GM21423 (cell line): Measurements from ENCODE around the gene MCMBP.
A peak's percentile ranks its signal among the peaks of the same experiment; 100 is the strongest.
"Not testable (repeated sequence)": the region's sequence is repeated elsewhere in the genome, so short reads cannot be mapped to it uniquely, and the experiment has no call there.

ENCODE experiments used
- ATAC-seq: cut with Tn5 transposase; IDR thresholded peaks from one replicate; pipeline ENCODE4 v1.9.1; 2021; ENCODE audit warnings: mild to moderate bottlenecking, moderate library complexity; ENCODE audit not compliant: unreplicated experiment

MCMBP gene

DNA sequence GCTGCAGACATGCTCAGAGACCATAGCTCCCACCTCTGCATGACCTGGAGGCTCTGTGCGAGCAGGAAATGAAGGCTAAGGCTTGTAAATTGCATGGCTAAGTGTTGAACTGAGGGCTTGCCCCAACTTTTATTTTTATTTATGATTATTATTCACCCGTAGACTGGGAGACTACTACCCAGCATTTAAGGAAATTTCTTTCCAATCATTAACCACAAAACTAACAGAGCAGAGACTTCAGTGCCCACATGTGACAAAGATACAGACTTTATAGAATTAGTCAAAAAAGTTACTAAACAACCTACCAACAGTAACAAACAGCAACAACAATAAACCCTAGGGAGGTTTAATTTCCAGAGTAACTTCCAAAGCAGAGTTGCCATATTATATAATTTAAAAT, 39.7 kb downstream of the MCMBP start:
- ATAC-seq, result no peak

DNA sequence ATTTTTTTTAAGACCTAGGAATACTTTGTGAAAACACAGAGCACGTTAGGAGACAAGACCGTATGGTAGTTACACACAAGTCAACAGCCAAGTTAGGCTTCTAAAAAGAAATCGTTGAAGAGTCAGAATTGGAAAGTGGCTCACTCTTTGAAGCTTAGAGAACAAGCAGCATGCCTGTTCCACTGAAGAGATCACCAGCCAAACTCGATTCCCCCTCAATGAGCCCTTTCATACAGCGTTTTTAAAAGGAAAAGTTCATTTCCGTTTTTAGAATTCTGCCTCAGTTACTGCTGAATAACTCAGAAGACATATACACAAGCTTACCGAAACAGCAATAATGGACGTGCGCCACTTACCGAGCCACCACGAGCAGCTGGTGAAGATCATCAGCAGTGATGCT, 41.0 kb downstream of the MCMBP start:
- no peak for ATAC-seq

DNA sequence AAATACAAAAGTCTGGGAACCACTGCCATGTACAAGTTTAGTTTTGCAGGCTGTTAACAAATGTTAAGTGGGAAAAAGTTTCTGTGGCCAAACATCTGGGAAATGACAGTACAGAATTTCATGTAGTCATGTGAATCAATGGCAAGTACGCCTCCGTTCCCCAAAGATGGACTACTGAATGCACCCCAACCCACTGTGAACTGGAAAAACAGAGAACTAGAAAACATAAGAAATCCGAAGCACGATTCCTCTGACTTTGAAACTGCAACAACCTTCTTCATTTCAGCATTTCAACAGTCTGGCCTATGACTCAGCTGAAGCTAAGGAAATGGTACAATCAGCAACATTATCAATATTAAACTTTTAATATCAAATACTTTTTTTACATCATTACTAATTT, 41.8 kb downstream of the MCMBP start:
- no peak for ATAC-seq

DNA sequence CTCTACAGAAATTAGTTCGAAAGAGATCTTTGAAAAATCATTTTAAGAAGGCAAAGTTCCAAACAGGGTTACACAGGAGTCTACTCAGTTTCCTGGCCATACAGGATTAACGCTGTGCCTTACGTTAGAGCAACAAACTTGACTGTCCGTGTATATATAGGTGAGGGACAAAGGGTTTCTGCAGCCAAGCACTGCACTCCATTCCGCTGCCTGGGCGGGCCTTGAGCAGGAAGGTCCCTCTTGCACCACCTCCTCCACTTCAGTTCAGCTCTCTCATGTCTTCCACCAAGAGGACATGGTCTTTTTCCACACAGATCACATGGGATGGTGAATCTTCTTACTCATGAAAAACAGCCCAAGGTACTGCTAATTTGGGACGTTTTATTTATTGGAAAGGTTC, 43.2 kb downstream of the MCMBP start:
- no peak for ATAC-seq

DNA sequence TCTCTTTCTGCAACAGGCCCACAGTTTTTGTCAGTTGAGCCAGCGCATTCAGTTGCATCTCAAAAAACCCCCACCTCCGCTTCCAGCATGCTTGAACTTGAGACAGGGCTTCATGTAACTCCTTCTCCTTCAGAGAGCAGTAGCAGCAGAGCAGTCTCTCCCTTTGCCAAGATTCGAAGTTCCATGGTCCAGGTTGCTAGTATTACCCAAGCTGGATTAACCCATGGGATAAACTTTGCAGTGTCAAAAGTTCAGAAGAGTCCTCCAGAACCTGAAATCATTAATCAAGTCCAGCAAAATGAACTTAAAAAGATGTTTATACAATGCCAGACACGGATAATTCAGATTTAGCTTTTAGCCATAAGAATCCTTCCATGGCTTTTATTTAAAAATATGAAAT, 45.2 kb downstream of the MCMBP start:
- ATAC-seq, result no peak

DNA sequence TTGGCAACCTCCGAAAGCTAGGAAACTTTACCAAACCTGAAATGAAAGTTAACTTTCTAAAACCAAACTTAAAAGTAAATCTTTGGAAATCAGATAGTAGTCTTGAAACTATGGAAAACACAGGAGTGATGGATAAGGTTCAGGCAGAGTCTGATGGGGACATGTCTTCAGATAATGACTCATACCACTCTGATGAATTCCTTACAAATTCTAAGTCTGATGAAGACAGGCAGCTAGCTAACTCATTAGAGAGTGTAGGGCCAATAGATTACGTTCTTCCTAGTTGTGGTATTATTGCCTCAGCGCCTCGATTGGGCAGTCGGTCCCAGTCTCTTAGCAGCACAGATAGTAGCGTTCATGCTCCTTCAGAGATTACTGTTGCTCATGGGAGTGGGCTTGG, 45.9 kb downstream of the MCMBP start:
- no peak for ATAC-seq

DNA sequence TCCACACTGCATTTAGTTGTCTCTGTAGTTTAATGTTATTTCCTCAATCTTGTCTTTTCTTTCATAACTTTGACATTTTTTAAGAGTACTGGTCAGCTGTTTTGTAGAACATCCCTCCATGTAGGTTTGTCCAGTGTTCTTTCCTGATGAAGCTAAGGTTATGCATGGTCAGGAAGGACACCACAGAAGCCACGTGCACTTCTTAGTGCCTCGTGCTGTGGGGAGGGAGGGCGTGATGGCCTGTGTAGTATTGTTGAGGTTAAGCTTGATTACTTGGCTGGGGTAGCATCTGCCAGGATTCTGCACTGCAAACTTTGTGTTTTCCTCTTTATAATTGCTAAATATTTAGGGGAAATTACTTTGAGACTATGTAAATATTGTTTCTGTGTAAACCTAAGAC, 48.3 kb downstream of the MCMBP start:
- no peak for ATAC-seq

DNA sequence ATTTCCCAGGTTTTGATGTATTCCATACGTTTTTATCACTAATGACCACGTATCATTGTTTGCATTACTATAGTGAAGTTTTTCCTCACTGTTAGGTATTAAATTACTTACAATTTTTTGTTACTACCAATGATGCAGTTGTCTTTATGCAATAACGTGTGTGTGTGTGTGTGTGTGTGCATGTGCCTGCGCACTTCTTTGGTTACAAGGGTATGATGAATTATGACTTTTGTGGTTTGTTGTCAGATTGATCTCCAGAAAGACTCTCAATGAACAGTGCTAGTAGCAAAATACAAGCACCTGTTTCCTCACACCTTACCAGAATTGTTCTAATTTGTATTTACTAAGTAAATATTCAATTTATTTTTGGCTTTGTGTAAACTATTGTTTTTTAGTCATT, 51.5 kb downstream of the MCMBP start:
- ATAC-seq, result no peak

DNA sequence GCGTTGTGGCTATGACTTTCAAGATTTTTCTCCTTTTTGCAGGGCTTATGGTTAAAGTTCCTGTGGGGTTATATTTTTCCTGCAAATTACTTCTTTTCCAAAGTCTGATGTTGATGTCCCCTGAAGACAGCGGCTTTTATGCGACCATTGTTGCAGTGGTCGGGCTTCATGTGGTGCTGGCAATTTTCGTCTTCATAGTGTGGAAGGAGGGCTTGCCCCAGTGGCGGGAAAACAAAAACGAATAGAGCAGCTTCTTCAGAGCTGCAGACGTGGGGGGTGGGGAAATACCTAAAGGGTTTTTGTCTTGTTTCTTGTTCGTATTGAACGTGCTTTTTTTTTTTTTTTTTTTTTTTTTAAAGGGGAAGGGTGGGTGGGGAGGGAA, 53.8 kb downstream of the MCMBP start:
- ATAC-seq, result no peak

DNA sequence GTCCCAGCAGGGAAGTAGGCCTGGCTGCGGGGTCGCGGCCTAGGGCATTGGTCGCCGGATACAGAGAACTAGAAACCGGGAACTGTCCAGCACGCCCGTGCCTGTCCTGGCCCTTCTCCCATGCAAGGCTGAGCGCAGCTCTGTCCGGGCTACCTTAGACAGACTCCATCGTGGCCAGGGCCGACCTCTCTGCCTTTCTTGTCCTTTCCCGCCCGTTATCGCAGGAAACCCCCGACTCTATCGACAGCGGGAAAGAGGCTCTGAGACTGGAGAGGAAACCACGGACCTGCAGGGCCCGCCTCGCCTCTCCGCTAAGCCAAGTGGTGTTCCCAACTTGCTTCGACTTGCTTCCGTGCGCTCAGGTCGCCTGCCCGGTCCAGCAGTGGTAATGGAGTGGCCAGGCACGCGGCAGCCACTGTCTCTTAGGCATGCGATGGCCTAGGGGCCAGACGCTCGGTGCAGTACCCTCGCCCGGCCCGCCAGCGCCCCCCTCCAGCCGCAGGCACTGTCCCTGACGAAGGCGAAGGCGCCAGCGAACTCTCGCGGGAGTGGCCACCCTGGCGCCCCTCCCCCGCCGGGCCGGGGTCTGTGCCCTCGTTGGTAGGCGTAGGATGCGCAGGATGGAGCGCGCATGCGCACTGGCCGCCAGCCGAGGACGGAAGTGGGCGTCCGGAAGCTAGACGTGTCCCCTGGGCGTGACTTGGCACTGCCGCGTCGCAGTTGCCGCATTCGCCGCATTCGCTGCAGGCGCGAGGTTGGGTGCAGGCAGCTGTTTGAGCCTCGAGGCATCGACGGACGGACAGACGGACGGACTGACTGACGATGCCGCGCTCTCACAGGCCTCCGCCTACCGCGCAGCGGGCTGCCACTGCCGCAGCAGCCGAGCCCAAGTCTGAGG, 54.4 kb downstream of the MCMBP start:
- ATAC-seq, result no peak

DNA sequence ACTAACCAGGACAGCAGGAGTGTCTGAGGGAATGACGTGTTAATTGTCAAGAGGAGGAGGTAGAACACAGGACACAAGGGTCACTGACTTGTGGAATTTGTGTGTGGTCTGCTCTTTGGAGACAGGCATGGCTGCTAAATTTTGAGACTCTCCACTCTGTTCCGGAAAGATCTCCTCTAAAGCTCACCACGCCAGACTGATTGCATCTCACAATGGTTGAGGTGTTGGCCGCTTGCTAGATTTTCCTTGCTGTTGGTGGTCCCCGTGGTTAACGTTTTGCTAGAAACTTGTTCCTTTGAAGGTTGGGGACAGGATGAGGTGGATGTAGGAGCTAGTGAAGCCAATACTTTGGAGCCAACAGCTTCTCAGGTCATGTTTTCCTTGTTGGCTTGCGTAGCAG, 57.0 kb downstream of the MCMBP start:
- no peak for ATAC-seq

DNA sequence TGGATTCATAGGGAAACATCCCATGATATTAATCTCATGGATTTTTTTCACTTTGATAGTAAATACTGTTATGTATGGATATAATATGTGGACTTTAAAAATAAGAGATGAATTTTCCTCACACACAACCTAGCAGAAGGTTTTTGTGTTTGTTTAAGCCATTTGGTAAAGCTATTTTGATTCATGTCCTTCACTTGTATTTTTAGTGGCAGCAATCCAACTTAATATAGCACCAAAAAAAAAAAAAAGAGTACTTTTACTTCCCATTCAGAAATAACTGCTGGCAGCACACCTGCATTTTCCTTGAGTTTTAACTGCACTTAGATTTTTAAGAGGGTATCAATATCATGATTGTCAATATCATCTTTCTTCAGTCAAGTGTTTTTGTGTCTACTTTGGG, 60.0 kb downstream of the MCMBP start:
- no peak for ATAC-seq

DNA sequence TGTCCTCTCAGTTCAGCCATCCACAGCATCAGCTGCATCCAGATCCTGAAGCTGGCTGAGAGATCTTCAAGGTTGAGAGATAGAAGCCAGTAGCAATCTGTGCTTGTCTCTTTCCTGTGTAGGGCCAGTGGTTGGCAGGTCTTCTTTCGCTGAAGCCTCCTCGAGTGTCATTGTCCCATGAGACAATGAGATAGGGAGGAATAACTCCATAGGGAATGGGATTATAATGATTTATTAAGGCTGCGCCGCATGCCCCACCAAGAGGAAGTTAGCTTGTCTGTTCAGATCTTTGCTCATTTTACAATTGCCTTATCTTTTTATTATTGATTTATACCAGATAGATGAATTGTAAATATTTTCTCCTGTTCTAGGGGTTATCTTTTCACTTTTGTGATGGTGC, 61.5 kb downstream of the MCMBP start:
- no peak for ATAC-seq

DNA sequence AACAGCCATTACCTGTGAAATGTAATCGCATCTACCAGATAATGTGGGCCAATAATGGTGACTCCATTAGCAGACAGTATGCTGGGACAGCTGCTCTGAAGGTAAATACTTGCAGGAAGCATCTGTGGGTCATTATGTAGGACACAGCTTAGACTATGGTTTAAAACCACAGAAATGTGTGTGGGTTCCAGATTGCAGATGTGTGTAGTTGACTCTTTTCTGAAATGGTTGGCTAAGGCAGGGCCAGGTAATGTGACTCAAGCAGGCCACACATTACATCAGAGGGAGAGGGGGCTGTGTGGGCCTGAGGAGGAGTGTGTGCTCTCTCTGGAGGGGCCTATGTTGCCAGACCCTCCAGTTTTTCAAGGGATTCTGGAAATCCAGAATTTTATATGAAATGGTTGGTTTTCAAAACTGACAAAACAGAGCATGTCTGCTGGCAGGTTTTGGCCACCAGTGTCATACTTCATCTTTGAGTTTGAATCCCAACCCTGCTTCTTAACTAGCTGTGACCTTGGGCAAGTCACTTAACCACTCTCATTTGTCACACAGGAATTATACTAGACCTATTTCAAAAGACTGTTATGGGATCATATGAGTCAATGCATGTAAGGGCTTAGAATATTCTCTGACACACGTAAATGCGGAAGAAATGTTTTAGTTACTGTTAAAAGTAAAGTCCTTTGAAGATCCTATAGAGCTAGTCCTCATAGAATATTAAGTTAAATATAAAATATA, 64.5 kb downstream of the MCMBP start:
- ATAC-seq, result peak; percentile 69

DNA sequence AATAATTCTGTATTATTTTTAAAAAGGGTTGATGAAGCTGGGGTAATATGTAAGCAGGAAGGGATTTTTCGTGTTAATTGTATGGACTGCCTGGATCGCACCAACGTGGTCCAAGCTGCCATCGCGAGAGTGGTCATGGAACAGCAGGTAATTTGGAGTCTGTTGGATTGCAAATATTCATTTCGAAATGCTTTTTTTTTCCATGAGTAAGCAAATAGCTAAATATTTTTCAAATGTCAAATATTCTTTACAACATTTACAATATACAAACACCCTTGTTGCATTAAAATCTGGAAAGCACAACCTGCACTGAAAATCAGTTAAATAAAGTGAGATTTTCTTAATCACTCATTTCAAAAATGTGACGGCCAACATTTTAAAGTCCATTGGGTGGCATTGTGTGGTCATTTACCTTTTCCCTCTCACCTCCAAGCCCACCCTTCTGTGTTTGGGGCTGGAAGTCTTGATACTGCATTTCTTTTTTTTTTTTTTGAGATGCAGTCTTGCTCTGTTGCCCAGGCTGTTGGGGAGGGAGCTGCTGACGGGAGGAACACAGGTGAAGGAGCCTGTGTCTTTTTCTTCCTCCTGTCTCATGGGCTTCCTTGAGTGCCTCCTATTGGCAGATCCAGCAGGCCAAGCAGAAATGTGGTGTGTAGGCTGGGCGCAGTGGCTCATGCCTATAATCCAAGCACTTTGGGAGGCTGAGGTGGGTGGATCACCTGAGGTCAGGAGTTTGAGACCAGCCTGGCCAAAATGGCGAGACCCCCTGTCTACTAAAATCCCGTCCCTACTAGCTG, 66.1 kb downstream of the MCMBP start:
- ATAC-seq, result no peak

DNA sequence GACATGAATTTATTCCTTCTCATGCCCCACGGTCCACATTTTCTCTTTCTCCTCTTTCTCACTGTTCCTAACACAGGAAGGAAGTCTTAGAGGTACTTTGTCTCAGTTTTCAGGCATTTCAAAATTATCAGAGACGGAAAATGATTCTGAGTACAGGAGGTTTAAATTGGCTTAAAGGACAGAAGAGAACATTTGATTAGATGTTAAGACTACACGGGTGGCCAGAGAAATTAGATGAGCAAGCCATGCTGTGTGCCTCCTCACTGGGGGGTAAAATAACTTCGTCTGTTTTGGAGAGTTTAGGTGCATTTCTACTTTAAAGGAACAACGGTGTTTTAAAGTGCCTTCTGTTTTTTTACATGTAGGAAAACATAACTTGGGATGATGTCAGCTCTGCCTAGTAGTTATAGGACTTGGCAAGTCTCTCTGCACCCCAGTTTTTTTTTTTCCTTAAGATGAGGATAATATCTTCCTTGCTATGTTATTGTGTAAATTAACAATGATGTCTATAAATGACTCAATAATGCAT, 66.9 kb downstream of the MCMBP start:
- ATAC-seq, result no peak

DNA sequence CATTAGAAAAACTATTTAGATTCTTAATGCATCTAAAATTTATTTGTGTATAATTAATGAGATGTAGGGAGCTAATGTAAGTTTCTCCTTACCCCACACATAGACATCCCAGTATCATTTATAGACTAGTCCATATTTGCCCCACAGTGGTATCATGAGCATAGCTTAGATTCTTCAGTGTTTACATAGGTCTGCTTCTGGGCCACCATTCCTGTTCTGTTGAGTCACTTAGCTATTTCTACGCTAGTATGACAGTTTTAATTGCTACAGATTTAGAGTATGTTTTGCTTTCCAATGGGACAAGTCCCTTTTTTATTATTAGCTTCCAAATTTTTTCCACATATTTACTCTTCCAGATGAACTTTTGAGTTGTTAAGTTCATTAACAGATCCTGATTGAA, 69.4 kb downstream of the MCMBP start:
- no peak for ATAC-seq

DNA sequence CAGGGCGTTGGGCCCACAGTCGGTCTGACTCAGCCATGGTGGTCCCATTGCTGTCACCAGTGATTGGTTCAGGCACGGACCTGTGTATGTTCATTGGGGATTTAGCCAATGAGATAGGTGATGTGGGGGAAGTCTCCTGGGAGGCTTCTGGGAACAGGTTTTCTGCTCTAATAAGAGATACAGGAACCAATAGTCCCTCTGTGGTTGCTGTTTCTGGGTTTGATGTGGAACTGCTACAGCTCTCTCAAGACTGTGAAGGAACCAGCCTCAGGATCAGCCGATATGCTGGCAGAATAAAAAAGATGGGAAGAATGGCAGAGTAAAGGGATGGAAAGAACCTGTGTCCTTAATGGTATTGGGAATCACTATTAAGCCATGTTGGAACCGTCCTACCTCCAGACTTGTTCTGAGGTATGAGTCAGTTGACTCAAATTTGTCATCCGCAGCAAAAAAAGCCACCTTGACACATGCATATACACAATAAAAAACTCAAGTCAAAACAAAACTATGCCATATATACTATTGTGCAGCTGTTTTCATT, 70.6 kb downstream of the MCMBP start:
- ATAC-seq, result no peak

DNA sequence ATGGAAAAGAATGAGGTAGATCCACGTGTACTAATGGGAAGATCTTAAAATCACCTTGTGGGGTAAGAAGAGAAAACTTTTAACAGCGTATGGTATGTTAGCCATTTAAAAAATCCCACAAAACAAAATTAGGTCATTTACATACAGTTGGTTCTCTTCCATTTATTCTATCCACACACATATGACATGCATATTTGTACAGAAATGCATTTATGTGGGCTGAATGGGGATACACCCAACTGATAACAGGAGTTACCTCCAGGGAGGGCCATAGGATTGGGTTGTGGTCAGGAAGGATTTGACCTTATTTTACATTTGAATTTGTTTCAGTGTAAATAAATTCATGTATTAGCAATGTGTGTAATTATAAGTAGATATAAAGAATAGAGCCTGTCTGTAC, 71.5 kb downstream of the MCMBP start:
- no peak for ATAC-seq

DNA sequence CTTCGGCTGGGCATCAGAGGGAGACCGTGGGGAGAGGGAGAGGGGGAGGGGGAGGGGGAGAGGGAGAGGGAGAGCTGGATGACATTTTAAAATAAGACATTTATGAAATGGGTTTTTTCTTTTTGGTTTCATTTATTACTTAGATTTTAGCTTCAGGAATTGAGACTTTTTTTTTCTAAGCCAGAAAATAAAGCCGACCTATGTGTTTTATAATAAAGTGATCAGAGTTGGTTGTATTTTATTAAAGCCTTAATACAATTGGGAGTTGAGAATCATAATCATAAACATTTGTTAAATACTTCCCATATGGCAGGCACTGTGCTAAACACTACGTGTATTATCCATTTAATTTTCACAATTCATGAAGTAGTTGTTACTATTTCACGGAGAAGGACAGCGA, 76.6 kb downstream of the MCMBP start:
- no peak for ATAC-seq

DNA sequence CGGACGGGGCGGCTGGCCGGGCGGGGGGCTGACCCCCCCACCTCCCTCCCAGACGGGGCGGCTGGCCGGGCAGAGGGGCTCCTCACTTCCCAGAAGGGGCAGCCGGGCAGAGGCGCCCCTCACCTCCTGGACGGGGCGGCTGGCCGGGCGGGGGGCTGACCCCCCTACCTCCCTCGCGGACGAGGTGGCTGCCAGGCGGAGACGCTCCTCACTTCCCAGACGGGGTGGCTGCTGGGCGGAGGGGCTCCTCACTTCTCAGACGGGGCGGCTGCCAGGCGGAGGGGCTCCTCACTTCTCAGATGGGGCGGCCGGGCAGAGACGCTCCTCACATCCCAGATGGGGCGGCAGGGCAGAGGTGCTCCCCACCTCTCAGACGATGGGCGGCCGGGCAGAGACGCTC, 77.5 kb downstream of the MCMBP start:
- not testable (repeated sequence) for ATAC-seq
